HG03060 (cell line): ENCODE measurements around the gene PFKL.
"Not testable (repeated sequence)": the region's sequence is repeated elsewhere in the genome, so short reads cannot be mapped to it uniquely, and the experiment has no call there.

Source experiments
- ATAC-seq: cut with Tn5 transposase; IDR thresholded peaks from one replicate; pipeline ENCODE4 v1.9.1; 2021; ENCODE audit warnings: low read depth, moderate number of reproducible peaks; ENCODE audit not compliant: unreplicated experiment

The PFKL gene

GRCh38 chr21:44275041-44275440 is 24.8 kb upstream of the PFKL start:
- ATAC-seq: no peak

- ATAC-seq: no peak
Observed at GRCh38 chr21:44279354-44280260, 20.2 kb upstream of the PFKL start.

- no peak for ATAC-seq
Observed at GRCh38 chr21:44281801-44282200, 18.1 kb upstream of the PFKL start.

GRCh38 chr21:44282370-44282769 is 17.5 kb upstream of the PFKL start:
- no peak for ATAC-seq

GRCh38 chr21:44283211-44283785 is 16.6 kb upstream of the PFKL start:
- ATAC-seq: not testable (repeated sequence)

- ATAC-seq: no peak
Observed at GRCh38 chr21:44283948-44284347, 15.9 kb upstream of the PFKL start.

GRCh38 chr21:44285138-44285992 is 14.5 kb upstream of the PFKL start, which contains the start of gene AIRE:
Gene AIRE, plus strand, starts transcription at chr21:44285876. Its CDS starts 131 bp downstream, at chr21:44286007.
- no peak for ATAC-seq

GRCh38 chr21:44286086-44286715 is 13.7 kb upstream of the PFKL start:
- no peak for ATAC-seq

- no peak for ATAC-seq
Observed at GRCh38 chr21:44286716-44287632, 12.9 kb upstream of the PFKL start.

- ATAC-seq: no peak
Observed at GRCh38 chr21:44288251-44289110, 11.4 kb upstream of the PFKL start.

GRCh38 chr21:44289381-44290010 is 10.4 kb upstream of the PFKL start:
- no peak for ATAC-seq

- no peak for ATAC-seq
Observed at GRCh38 chr21:44290327-44291077, 9.4 kb upstream of the PFKL start.

GRCh38 chr21:44291078-44291935 is 8.5 kb upstream of the PFKL start:
- no peak for ATAC-seq

- no peak for ATAC-seq
Observed at GRCh38 chr21:44291936-44292811, 7.7 kb upstream of the PFKL start.

- ATAC-seq: no peak
Observed at GRCh38 chr21:44292812-44293195, 7.0 kb upstream of the PFKL start.
